Muscle of leg (tissue), 11 donors: Measurements from ENCODE around the gene CCDC33. TPM values are rescaled to one million over a fixed set of nuclear protein-coding genes. Genes with fewer than 3 reads are reported as not detected.

Experiments
- DNase-seq: peaks from one replicate; pipeline ENCODE4 v3.0.0; 2013
- H3K27ac ChIP-seq: one replicate; pipeline ENCODE4 v1.5.1; 2013; ENCODE audit warnings: mild to moderate bottlenecking, low read length, control low read depth
- H3K27me3 ChIP-seq: one replicate; pipeline ENCODE4 v1.6.1; 2013; ENCODE audit warnings: low read length; ENCODE audit not compliant: control insufficient read depth, insufficient read depth
- H3K36me3 ChIP-seq: one replicate; pipeline ENCODE4 v1.6.1; 2013; ENCODE audit warnings: low read length; ENCODE audit not compliant: control insufficient read depth, insufficient read depth
- H3K4me1 ChIP-seq: one replicate; pipeline ENCODE4 v1.6.1; 2013; ENCODE audit warnings: low read length; ENCODE audit not compliant: control insufficient read depth, insufficient read depth
- H3K4me3 ChIP-seq: one replicate; pipeline ENCODE4 v1.5.1; 2013; ENCODE audit warnings: low read length, control low read depth
- H3K9me3 ChIP-seq: replicated peaks from 2 replicates; pipeline ENCODE4 v1.6.1; 2013; ENCODE audit warnings: low read depth, low read length; ENCODE audit not compliant: control insufficient read depth
- WGBS: methylation state at CpG from one replicate; pipeline ENCODE4 v1.1.5; 2013; ENCODE audit warnings: missing lambda C conversion rate; ENCODE audit not compliant: insufficient coverage; 5-methylcytosine and 5-hydroxymethylcytosine counted together
- polyA plus RNA-seq, 8 donors: library from polyadenylated mRNA; unstranded; fragments of 120-200 nt; gene quantifications; one replicate each; pipeline versions ENCODE4 v1.2.1 to v1.2.3, GENCODE V29; 2013; ENCODE audit warnings: inconsistent platforms in 1 of 8, low replicate concordance in 1 of 8; ENCODE audit not compliant: insufficient read length in 8 of 8, insufficient read depth in 1 of 8
- total RNA-seq: library from RNA; stranded (reverse); fragments of 120-200 nt; gene quantifications from one replicate; pipeline ENCODE4 v1.2.4, GENCODE V29; 2013

CCDC33 gene
- total and polyA plus RNA-seq, 9 donors, result 0.04 to 0.36 (median 0.22) TPM; not detected in 3

GRCh38 chr15:74295800-74296199 lies 59.7 kb downstream of the CCDC33 start:
- H3K27me3 ChIP-seq, result peaks cover 18% of the 10 kb centered on the region
- no peaks in the 10 kb centered on the region for H3K9me3 ChIP-seq
- no CpG with 5 or more reads among the region's 6 CpGs for WGBS
- no peaks in the 10 kb centered on the region for H3K36me3 ChIP-seq
- no peak overlapping the region for H3K4me3 ChIP-seq
- peaks cover 5% of the 10 kb centered on the region for H3K4me1 ChIP-seq
- no peak for DNase-seq
- no peak overlapping the region for H3K27ac ChIP-seq

- no CpG with 5 or more reads among the region's 1 CpG for WGBS
- Histone ChIP-seq H3K36me3 (no peaks in the 10 kb centered on the region), H3K4me3 (no peak overlapping the region), H3K9me3 (no peaks in the 10 kb centered on the region), H3K27me3 (peaks cover 29% of the 10 kb centered on the region), H3K4me1 (peaks cover under 1% of the 10 kb centered on the region), H3K27ac (no peak overlapping the region)
- no peak for DNase-seq
Observed at GRCh38 chr15:74297887-74298286, 61.8 kb downstream of the CCDC33 start.

- Histone ChIP-seq H3K27me3 (peaks cover 32% of the 10 kb centered on the region), H3K27ac (no peak overlapping the region), H3K9me3 (no peaks in the 10 kb centered on the region), H3K36me3 (no peaks in the 10 kb centered on the region), H3K4me1 (peaks cover 9% of the 10 kb centered on the region), H3K4me3 (no peak overlapping the region)
- no peak for DNase-seq
- WGBS, result 27% methylated on average over 17 of the region's 26 CpGs
Observed at GRCh38 chr15:74300057-74300795, 64.1 kb downstream of the CCDC33 start.

- Histone ChIP-seq H3K4me1 (peaks cover 12% of the 10 kb centered on the region), H3K4me3 (no peak overlapping the region), H3K9me3 (no peaks in the 10 kb centered on the region), H3K27ac (no peak overlapping the region), H3K36me3 (no peaks in the 10 kb centered on the region), H3K27me3 (peaks cover 38% of the 10 kb centered on the region)
- WGBS, result 43% methylated on average over 1 of the region's 7 CpGs
- DNase-seq, result no peak
Observed at GRCh38 chr15:74301583-74302361, 65.6 kb downstream of the CCDC33 start.

- Histone ChIP-seq H3K27ac (no peak overlapping the region), H3K27me3 (peaks cover 37% of the 10 kb centered on the region), H3K36me3 (no peaks in the 10 kb centered on the region), H3K4me1 (peaks cover 14% of the 10 kb centered on the region), H3K9me3 (no peaks in the 10 kb centered on the region), H3K4me3 (no peak overlapping the region)
- peak; percentile 48 for DNase-seq
- WGBS, result 46% methylated on average over 4 of the region's 7 CpGs
Observed at GRCh38 chr15:74302821-74303359, 66.8 kb downstream of the CCDC33 start.

GRCh38 chr15:74303741-74304309 lies 67.7 kb downstream of the CCDC33 start:
- Histone ChIP-seq H3K4me1 (peaks cover 18% of the 10 kb centered on the region), H3K27ac (no peak overlapping the region), H3K9me3 (no peaks in the 10 kb centered on the region), H3K36me3 (no peaks in the 10 kb centered on the region), H3K4me3 (no peak overlapping the region), H3K27me3 (peaks cover 43% of the 10 kb centered on the region)
- no peak for DNase-seq
- no CpG with 5 or more reads among the region's 6 CpGs for WGBS

GRCh38 chr15:74304431-74304830 lies 68.3 kb downstream of the CCDC33 start:
- no peak for DNase-seq
- peaks cover 44% of the 10 kb centered on the region for H3K27me3 ChIP-seq
- WGBS, result 22% methylated on average over 7 of the region's 12 CpGs
- H3K4me3 ChIP-seq, result no peak overlapping the region
- H3K36me3 ChIP-seq, result no peaks in the 10 kb centered on the region
- peaks cover 18% of the 10 kb centered on the region for H3K4me1 ChIP-seq
- no peak overlapping the region for H3K27ac ChIP-seq
- H3K9me3 ChIP-seq, result no peaks in the 10 kb centered on the region

GRCh38 chr15:74305687-74306086 lies 69.6 kb downstream of the CCDC33 start:
- H3K36me3 ChIP-seq, result no peaks in the 10 kb centered on the region
- H3K4me3 ChIP-seq, result no peak overlapping the region
- peaks cover 18% of the 10 kb centered on the region for H3K4me1 ChIP-seq
- peaks cover 40% of the 10 kb centered on the region for H3K27me3 ChIP-seq
- H3K9me3 ChIP-seq, result no peaks in the 10 kb centered on the region
- H3K27ac ChIP-seq, result no peak overlapping the region
- DNase-seq, result no peak
- 70% methylated on average over 3 of the region's 7 CpGs for WGBS

GRCh38 chr15:74306781-74307217 lies 70.7 kb downstream of the CCDC33 start:
- H3K27ac ChIP-seq, result no peak overlapping the region
- 24% methylated on average over 6 of the region's 10 CpGs for WGBS
- DNase-seq, result no peak
- H3K4me1 ChIP-seq, result peaks cover 19% of the 10 kb centered on the region
- H3K27me3 ChIP-seq, result peaks cover 33% of the 10 kb centered on the region
- no peaks in the 10 kb centered on the region for H3K9me3 ChIP-seq
- no peaks in the 10 kb centered on the region for H3K36me3 ChIP-seq
- H3K4me3 ChIP-seq, result no peak overlapping the region
